T47D (cell line): ENCODE measurements around the gene TWIST2.

Experiments used
- DNase-seq, 2 experiments: peaks; one replicate each; pipeline versions ENCODE4 v3.0.0 to v3.0.0-alpha.2; 2011 to 2012; ENCODE audit warnings: low read depth in 1 of 2, low spot score in 1 of 2
- JUND ChIP-seq: IDR thresholded peaks from 2 replicates; pipeline ENCODE4 v1.6.1; 2012; ENCODE audit warnings: low read depth
- in situ Hi-C: cut with HindIII; loops from 2 replicates; pipeline ENCODE4 v1.10.0; 2016; ENCODE audit warnings: low sequenced_read_pairs, low pct_unique_long_range_greater_than_20kb

TWIST2 gene

GRCh38 chr2:238884122-238884811, 36.4 kb downstream of the TWIST2 start:
- in situ Hi-C loops: no loop called here
- TF ChIP-seq JUND: no peak
- DNase-seq: no peak

GRCh38 chr2:238884812-238885408, 37.0 kb downstream of the TWIST2 start:
- DNase-seq: no peak
- no peak for TF ChIP-seq JUND
- in situ Hi-C loops: no loop called here

DNA sequence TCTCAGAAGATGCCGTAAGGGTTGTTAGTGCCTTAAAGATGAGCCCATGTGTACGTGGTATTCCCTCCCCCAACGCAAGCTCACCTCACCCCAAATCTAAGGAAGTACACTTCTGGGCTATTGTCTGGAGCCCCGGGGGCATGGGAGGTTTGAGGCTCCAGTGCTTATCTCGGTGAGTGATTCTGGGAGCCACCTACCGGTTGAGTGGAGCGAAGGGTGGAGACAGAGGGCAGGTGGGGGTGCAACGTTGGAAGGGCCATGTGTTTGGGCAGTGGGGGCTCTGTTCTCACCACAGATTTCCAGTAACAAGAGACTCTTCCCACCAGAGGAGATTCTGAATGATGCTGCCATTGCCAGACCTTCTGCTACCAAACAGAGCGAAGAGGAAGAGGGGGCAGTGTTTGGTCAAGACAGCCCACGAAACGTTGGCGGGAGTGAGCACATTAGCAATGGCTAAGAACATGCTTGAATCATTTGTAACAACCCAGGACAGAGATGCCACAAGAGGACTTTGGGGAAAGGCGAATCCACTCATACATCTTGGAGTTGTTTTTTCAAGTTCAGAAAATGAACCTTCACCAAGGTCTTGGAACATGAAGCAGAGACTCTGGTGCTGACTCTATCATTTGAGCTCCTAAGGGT, 38.7 kb downstream of the TWIST2 start:
- DNase-seq: no peak
- in situ Hi-C loops: no loop called here
- TF ChIP-seq JUND: no peak

- no peak for DNase-seq
- in situ Hi-C loops: no loop called here
- TF ChIP-seq JUND: no peak
Measured at GRCh38 chr2:238887616-238888015, 39.7 kb downstream of the TWIST2 start.

GRCh38 chr2:238888781-238889180, 40.9 kb downstream of the TWIST2 start:
- DNase-seq: no peak
- in situ Hi-C loops: no loop called here
- TF ChIP-seq JUND: no peak

GRCh38 chr2:238890131-238890530, 42.2 kb downstream of the TWIST2 start:
- DNase-seq: no peak
- no peak for TF ChIP-seq JUND
- in situ Hi-C loops: no loop called here

- DNase-seq: no peak
- in situ Hi-C loops: no loop called here
- no peak for TF ChIP-seq JUND
Measured at GRCh38 chr2:238890618-238891456, 43.0 kb downstream of the TWIST2 start.

DNA sequence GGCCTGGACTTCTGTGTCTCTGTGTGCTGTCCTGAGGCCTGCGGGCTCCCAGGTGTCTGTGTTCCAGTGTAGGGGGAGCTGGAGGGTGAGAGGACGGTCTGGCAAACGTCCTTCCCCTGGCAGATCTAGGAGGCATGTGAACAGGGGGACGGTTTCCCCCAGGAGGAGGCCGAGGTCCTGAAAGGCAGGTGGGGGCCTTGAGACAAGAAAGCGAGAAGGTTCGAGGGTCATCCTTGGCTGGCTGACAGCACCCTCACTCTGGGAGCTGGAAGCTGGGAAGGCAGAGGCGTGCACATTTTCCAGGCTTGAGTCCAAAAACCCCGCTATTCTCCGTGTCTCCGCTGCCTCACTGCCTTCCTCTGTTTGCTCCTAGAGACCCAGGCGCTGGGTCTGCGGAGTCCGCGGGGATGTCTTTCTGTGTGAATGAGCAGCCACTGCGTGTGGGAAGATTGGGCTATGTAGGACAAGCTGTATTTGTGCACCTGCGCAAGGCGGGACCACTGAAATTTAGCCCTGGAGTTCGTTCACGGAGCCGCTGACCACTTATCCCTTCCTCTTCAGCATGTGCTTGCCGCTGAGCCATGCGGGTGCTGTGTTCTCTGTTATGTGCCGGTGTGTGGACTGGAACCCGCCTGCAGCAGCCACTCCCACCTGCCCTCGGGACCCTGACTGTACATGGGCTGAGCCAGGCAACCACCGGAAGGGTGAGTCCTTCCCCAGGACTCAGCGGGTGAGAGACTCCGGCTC, 43.7 kb downstream of the TWIST2 start:
- in situ Hi-C loops: no loop called here
- no peak for DNase-seq
- TF ChIP-seq JUND: no peak

DNA sequence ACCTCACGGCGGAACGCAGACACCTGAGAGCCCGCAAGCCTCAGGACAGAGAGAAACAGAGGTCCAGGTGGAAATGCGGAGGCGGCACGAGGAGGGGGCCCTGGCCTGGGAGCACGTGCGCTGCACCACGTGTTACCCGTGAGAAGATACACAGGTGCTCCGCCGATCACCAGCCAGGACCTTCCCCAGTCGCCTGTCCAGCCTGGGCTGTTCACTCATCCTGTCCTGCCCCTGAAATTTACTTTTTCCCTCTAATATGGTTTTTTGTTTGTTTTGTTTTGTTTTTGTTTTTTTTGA, 44.3 kb downstream of the TWIST2 start:
- no peak for TF ChIP-seq JUND
- no peak for DNase-seq
- in situ Hi-C loops: no loop called here

DNA sequence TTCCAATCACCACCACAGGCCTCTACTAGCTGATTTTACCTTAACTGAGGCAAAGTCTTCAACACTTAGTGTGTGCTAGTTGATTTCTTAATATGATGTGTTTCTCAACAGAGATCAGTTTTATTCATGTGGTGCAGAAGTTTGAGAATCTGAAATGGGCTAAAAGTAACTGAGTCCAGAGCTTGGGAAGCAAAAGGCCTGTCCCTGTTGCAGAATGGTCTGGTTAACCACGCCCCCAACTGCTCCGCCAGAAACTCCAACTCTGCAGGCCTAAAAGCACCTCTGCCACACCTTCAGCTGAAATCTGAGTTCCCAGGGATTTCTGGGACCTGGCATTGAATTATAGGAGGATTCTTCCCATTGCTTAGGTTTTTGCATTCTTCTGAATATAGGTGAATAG, 44.9 kb downstream of the TWIST2 start:
- in situ Hi-C loops: no loop called here
- DNase-seq: no peak
- TF ChIP-seq JUND: no peak

- no peak for DNase-seq
- in situ Hi-C loops: no loop called here
- no peak for TF ChIP-seq JUND
Measured at GRCh38 chr2:238893349-238894000, 45.6 kb downstream of the TWIST2 start.

DNA sequence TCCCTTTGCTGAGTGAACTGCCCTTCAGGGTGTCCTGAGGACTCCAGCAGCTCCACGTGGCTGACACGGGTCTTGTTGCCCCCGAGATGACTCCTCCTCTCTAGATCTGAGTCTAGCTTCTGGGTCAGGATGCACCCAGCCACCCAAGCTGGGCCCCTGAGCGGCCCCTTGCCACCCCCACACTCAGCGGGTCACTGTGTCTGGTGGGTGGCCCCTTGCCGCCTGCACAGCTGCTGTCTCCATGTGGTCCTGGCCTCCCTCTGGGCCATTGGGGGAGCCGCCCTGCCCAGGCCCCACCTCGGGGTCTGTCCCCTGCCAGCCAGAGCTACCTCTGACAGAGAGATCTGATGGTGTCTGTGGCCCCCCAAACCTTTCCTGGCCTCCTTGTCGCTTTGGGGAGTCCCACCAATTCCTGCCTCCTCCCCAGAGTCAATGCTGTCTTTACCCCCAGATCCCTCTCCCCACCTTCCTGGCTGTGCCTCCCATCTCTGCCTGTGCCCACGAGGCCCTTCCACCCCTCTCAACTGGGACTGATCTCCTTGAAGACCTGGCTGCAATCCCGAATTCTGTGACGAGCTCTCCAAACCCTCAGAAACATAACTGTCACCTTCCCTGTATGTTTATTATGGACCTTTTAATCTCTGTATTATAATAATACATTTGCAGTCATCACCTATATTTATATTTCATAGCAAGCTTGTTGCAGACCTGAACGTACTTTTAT, 46.5 kb downstream of the TWIST2 start:
- in situ Hi-C loops: no loop called here
- no peak for DNase-seq
- no peak for TF ChIP-seq JUND
